ENCODE measurements around the gene ERGIC1.
A peak's percentile ranks its signal among the peaks of the same experiment; 100 is the strongest.

The ERGIC1 gene

GRCh38 chr5:172904312-172904642 lies 70.2 kb downstream of the ERGIC1 start:
- no peak for DNase-seq

DNA sequence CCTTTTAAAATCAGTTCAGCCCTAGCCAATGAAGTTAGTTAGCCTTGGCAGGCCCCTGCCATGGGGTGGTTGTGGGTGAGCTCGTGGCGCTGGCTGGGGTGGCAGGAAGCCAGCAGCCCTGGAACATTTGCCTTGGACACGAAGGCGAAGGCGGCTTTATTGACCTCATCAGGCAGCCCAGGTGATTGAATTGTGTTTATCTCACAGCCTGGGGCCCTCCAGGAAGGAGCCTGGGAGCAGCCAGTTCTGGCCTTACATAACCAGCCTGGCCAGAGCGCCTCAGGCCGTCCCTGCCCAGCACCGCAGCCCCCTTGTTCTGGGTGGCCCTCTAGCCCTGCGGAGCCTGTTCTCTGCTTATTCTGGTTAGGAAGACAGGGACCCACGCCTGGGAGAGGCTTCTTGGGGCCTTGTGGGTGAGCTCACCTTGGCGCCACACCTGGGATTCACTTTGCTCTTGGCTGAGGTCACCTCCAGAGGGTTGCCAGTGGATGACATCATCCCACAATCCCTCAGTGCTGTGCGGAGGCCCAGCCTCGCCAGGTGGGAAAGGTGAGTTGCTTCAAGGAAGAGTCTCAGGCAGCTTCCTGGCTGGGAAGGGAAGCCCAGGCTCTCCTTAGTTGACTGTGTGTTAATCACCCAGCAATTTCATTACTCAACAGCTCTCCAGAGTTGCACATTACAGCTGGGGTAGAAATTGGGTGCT lies 70.7 kb downstream of the ERGIC1 start:
- no peak for DNase-seq

- DNase-seq, result no peak
Measured at GRCh38 chr5:172905346-172906140, 71.5 kb downstream of the ERGIC1 start.

DNA sequence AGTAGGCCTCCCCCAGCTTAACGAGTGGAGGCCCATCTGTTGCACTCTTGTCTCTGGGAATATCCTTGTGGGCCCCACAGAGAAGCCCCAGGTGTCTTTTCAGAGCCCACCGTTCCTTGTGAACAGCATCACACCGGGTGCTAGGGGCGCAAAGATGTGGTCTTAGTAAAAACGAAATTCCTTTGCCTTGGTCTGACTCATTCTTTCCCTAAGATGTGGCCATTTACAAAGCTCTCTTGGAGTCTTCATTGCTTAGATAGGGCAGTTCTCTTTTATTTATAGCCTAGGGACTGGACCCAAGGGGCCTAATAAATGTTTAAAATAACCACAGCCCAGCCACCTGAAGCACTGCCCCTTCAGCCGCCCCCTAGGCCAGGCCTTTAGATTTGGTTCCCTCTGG lies 72.4 kb downstream of the ERGIC1 start:
- DNase-seq, result no peak

DNA sequence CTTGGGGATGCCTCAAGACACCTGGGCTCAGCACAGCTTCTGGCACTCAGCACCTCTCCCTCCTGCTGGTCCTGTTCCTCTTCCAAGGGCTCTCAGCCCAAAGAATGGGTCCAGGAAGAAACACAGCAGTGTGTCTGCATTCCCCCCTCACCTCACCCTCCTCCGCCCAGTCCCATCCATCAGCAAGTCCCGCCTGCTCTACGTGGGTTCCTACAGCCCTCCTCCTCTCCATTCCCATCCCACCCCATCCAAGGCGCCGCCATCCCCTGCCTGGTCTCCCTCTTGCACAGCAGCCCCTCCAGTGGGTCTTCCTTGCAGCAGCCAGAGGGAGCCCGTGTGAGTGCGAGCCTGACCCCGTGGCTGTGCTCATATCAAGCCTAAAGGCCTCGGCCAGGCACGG lies 72.8 kb downstream of the ERGIC1 start:
- DNase-seq, result no peak

DNA sequence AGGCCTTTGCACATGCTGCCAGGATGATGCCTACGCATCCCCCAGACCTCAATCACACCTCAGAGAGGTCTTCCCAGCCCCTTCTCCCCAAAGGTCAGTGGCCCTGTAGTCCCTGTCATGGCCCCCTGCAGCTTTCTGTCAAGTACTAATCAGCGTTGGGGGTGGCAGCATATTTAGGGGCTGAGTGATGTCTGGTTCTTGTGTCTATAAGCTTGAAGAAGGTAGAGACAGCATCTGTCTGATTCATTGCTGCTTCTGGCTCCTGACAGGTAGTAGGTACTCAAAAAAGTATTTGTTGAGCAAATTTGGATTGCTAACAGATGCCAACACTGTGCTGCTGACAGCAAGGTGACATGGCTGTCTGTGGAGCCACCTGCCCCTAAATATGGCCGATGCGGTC lies 73.6 kb downstream of the ERGIC1 start:
- DNase-seq, result no peak

DNA sequence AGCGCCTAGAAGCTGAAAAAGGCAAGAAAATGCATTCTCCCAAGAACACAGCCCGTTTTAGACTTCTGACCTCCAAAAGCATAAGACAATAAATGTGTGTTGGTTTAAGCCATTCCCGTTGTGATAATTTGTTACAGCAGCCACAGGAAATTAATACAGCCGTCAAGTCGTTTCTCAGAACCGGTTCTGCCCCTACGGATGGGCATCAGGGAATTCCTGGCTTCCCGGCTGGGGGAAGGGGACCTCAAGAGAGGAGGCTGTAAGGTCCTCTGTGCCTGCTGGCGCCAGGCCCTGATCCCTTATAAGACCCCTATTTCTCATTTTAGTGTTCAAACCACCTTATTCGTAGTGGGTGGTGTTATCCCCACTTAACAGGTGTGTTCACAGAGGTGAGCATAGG lies 74.6 kb downstream of the ERGIC1 start:
- no peak for DNase-seq

- DNase-seq, result no peak
Measured at GRCh38 chr5:172909931-172910502, 76.0 kb downstream of the ERGIC1 start.

GRCh38 chr5:172910828-172911627 lies 77.0 kb downstream of the ERGIC1 start:
- peak; percentile 6 for DNase-seq

GRCh38 chr5:172911628-172911880 lies 77.5 kb downstream of the ERGIC1 start:
- DNase-seq, result no peak

- no peak for DNase-seq
Measured at GRCh38 chr5:172911976-172912375, 77.9 kb downstream of the ERGIC1 start.

DNA sequence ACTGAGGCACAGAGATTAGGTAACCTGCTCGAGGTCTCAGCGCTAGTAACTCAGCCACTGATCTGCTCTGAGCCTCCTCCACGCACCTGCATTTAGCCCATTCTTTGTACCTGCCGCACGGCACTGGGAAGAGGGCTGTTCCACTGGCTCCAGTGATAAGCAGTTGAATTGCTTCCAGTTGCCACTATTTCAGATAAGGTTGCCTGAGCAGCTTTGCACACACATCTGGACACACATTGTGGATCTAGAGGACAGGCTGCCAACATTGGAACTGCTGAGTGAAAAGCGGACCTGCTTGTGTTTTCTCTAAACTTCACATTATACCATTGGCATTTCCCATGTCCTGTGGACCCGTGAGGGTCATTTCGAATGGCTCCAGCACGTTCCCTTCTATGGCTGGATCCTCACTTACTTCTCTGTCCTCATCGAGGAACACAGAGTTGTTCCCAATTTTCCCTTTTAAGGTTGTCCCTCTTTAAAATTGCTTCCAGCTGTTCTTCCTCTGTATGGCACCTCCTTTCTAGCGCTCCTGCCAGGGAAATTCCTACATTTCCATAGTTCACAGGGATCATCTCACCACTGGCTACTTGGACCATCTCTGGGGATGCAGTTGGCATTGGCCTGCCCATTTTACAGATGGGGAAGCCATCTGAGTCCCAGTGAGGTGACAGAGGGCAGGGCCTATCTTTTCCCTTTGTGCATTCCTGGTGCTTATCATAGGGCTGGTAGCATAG lies 79.2 kb downstream of the ERGIC1 start:
- no peak for DNase-seq

DNA sequence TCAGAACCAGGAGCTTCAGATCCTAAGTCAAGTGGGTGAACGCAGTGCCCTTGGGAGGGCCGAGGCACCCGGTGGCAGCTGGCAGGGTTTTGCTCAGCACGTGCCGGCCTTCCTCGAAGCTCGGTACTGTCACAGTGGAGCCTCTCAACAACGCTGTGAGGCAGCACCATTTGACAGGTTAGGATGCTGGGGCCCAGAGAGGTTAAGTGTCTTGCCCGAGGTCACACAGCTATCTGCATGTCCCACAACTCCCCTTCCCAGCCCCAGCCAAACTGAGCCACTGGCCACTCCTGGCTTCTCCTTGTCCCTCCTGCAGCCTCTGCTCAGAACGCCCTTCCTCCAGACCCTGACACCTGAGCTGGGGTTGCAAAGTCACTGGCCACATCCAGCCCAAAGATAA lies 81.5 kb downstream of the ERGIC1 start:
- no peak for DNase-seq

DNA sequence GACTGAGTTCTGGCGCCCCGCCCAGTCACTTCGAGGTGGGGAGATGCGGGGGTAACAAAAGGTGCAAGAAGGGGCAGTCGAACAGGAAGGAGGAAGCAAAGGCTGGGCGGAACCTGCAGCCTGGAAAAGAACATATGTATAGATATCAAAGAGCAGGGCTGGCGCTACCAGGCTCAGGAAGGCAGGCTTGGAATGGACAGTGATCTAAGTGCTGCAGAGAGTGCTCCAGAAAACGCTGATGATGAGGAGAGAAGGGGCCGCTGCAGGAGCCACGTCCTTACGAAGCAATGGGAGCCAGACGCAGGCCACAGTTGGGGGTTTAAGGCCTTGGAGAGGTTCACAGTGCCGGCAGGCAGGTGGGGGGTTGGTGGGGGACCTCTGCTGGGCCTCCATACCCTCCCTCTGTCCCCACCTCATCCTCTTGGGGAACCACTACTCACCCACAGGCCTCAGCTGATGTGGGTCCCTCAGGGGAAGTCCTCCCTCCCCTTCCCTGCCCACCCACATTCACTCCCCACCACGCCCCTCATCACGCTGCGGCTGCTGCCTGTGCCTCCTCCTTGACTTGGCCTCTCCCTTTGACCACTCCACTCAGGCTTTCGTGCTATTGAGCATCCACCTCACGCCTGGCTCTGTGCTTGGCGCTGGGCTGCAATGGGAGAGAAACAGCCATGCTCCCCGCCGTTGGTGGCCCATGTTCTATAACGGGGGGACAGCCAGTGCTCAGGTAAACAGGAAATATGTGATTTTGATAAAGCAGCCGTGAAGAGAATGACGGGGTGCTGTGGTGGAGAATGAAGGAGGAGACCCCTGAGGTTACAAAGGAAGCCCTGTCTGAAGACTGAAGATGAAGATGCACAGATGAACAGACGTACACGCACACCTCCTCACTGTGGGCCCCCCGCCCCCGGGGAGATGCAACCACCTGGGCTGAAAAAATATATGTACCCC lies 84.6 kb downstream of the ERGIC1 start:
- no peak for DNase-seq

DNA sequence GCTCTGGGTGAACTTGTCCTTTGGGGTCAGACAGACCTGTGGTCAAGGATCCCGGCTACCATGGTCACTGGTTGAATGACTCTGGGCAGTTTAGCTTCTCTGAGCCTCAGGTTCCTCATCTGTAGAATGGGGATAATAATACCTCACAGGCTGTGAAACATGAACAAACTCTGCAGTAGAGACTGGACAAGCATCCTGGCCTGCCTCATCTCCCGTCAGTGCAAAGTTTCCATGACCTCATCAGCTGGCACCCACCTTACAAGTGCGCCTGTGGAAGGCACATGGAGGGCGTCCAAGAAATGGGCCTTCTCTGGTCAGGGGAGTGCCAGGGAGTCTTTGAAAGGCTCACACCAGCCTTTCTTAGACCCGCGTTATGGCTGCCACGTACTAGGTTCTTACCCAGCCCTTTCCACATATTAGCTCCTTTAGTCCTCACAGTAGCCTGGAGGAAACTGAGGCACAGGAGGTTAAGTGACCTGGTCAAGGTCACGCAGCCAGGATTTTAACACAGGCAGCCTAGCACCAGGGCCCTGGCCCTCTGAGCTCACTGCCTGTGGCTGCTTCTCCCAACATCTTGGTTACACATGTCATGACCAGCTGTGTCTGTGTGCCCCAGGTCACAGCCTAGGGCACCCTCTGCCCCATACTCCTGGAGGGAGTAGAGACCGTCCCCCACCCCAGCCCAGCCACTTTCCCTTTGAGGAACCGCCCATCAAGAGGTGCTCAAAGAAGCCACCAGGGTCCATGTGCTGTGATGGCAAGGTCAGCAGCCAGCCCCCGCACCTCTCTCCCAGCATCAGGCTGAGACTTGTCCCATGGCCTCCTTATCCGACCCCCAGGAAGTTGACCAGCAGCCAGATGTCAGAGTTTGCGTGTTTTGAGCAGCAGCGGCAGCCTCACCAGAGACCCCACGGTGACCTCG lies 85.7 kb downstream of the ERGIC1 start:
- no peak for DNase-seq

DNA sequence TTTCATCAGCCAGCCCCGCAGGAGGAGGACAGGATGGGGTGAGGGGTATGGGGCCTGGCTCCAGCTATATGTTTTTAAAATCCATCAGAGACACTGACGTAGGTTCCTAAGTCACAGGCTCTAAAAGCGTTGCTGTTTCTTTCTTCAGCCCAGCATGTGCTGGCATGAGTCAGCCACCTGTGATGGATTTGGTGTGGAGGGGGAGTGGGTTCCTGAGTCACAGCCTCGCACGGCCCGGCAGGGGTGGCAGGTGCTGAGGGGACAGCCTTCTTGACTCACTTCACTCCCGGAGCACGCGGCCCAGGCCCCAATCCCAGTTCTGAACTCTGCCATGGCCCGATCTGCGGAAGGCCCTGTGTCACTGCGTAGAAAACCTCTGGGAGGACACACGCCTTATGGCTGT lies 86.4 kb downstream of the ERGIC1 start:
- DNase-seq, result no peak

DNA sequence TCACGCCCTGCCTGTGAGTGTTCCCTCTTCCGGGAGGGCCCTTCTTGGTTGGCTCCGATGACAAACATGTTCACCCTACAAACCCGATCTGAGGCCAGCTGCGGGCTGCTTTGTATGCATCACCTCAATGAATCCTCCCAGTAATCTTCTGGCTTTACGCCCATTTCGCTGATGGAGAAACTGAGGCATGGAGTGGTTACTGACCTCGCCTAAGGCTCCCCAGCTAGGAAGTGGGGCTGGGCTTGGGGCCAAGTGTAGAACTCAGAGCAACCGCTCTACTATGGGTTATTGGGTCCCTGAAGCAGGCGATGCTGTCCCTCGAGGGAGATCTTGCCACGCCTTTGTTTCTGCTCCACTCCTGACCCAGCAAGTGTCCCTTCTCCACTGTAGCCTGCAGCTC lies 86.9 kb downstream of the ERGIC1 start:
- DNase-seq, result no peak

- no peak for DNase-seq
Measured at GRCh38 chr5:172921906-172922305, 87.9 kb downstream of the ERGIC1 start.

DNA sequence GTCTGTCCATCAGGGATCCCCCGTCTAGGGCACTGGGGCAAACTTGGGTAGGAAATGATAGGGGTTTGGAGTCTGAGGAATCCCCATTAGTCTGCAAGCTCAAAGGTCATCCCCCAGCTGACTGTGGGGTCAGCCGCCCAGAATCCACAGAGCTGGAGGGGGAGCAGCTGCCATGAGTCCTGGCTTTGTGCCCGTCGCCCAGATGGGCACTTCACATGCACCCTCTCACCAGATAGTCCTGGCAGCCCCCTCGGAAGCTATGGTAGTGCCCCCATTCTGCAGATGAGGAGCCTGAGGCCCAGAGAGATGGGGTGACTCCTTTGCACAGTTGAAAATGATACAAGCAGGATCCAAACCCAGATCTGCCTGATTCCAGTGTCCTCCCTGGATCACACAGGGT lies 89.5 kb downstream of the ERGIC1 start:
- no peak for DNase-seq

GRCh38 chr5:172925336-172925948 lies 91.4 kb downstream of the ERGIC1 start:
- DNase-seq, result no peak

All from stimulated activated CD4-positive, alpha-beta T cell treated with anti-CD3 and anti-CD28 coated beads, Interleukin-4, amount 100 ng/mL, for 24 hours (primary cell).